Measurements from ENCODE around the gene SEMA6A. TPM values are rescaled to one million over a fixed set of nuclear protein-coding genes. Genes with fewer than 3 reads are reported as not detected.

SEMA6A gene
- polyA plus RNA-seq, 3 donors, result 0.16 TPM; not detected in 2

DNA sequence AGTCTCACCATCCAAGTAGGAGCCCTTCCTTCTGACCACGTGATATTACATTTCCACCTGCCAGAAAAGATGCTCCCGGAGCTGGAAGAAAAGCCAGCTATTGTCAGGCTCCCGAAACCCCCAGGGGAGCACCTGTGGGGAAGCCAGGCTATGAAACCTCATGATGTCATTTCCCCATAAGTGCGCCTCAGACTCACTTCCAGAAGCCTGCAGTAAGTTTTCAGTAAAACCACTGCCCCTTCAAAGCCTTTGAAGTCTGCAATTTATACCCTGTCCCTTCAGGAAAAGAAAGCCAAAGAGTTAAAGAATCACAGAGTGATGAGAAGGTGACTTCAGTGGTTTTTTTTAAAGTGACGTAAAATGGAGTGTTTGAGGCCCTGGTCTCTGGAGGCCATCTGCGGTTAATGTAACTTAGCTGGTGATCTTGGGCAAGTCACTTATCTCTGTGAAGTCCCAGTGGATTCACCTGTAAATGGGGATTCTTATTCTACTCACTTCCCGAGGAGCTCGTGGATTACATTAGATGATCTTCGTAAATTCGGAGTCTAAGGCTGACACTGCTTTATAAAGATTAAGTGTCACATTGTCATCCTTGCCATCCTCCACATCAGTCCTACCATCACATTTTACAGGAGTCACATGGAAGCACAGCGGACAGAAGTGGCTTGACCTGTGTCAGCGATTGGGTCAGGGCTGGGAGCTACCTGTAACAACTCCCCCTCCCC, 2.6 kb upstream of the SEMA6A start:
- H3K27ac Mint-ChIP-seq, result no peak overlapping the region
- peaks cover 68 to 82% (median 79%) of the 10 kb centered on the region in 3 donors for H3K27me3 Mint-ChIP-seq (ENCODE audit: low read depth in 3 of 3)

DNA sequence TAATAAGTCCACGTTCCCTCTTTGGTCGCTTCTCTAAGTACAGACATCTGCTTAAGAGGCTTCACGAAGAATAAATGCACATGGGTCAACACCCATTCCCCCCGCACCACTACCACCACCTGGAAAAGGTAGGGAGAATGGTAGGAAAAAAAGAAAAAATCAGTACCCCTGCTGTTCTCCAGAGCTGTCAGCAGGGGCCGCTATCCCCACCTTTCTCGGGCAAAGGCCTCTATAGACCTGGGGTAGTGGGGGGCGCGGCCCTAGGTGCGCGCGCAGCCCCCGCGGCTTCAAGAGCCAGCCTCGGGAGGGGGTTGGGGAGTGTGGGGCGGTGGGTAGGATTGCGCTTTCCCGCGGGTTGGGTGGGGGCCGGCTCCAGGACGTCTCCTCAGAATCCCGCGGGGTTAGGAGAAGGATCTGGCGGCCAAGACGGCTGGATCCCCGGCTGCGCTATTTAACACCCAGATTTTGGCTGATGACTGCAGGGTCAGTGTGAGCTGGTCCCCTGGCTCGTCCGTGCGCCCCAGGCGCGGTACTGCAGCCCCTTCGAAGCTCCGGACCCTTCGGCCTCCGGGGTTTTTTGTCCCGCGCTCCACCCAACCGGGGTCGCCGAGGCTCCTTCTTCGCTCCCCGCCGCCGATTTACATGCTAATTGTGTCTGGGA, 1.6 kb upstream of the SEMA6A start:
- peak overlapping the region; percentile 77 for H3K4me2 ChIP-seq (replicated peaks; ENCODE audit: extremely low read depth, low read length, poor library complexity, severe bottlenecking)
- Mint-ChIP-seq H3K27ac (no peak overlapping the region), H3K4me1 (peaks cover 31% of the 10 kb centered on the region), H3K36me3 (peaks cover 0 to 9% of the 10 kb centered on the region in 2 donors), H3K9me3 (peaks cover 0 to 24% (median 8%) of the 10 kb centered on the region in 7 donors), H3K27me3 (ENCODE audit: low read depth in 3 of 3) (peaks cover 78 to 92% (median 87%) of the 10 kb centered on the region in 3 donors), H3K4me3 (peak overlapping the region in 1 of 2 donors; percentile 99)
- TF ChIP-seq, protein P1, sequence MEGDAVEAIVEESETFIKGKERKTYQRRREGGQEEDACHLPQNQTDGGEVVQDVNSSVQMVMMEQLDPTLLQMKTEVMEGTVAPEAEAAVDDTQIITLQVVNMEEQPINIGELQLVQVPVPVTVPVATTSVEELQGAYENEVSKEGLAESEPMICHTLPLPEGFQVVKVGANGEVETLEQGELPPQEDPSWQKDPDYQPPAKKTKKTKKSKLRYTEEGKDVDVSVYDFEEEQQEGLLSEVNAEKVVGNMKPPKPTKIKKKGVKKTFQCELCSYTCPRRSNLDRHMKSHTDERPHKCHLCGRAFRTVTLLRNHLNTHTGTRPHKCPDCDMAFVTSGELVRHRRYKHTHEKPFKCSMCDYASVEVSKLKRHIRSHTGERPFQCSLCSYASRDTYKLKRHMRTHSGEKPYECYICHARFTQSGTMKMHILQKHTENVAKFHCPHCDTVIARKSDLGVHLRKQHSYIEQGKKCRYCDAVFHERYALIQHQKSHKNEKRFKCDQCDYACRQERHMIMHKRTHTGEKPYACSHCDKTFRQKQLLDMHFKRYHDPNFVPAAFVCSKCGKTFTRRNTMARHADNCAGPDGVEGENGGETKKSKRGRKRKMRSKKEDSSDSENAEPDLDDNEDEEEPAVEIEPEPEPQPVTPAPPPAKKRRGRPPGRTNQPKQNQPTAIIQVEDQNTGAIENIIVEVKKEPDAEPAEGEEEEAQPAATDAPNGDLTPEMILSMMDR (IDR thresholded peaks at IDR 0.05), result peak; percentile 65
- 5% methylated on average over 35 of the region's 44 CpGs for WGBS (ENCODE audit: insufficient coverage)
- H3K36me3 ChIP-seq (replicated peaks in 1 of 2; ENCODE audit: control insufficient read depth in 1 of 2, insufficient read depth in 2 of 2, low read length in 2 of 2), result no peaks in the 10 kb centered on the region
- H3K27me3 ChIP-seq (ENCODE audit: control insufficient read depth in 2 of 2, insufficient read depth in 2 of 2, low read length in 2 of 2), result peaks cover 54 to 78% of the 10 kb centered on the region in 2 donors
- peak in 2 of 3 donors; percentile 2 to 15 for DNase-seq
- H3K27ac ChIP-seq (ENCODE audit: low read depth in 1 of 2, low read length in 2 of 2), result no peak overlapping the region
- no peaks in the 10 kb centered on the region for H3K79me2 ChIP-seq (ENCODE audit: insufficient read depth, low read length)
- no peaks in the 10 kb centered on the region for H4K20me1 ChIP-seq (ENCODE audit: insufficient read depth, low read length)
- no peak overlapping the region for H2AFZ ChIP-seq (ENCODE audit: insufficient read depth, low read depth, low read length, poor library complexity, severe bottlenecking)
- H3K4me3 ChIP-seq (replicated peaks in 1 of 3; ENCODE audit: low read depth in 2 of 3, low read length in 3 of 3), result peak overlapping the region in 1 of 3 experiments; percentile 64
- intact Hi-C loops (cut with micrococcal nuclease), result no loop called here
- peaks cover 0 to 30% of the 10 kb centered on the region in 2 donors for H3K9me3 ChIP-seq (replicated peaks in 1 of 2; ENCODE audit: control insufficient read depth in 1 of 2, insufficient read depth in 1 of 2, low read length in 2 of 2)
- peaks cover 27 to 41% of the 10 kb centered on the region in 2 donors for H3K4me1 ChIP-seq (ENCODE audit: control insufficient read depth in 1 of 2, insufficient read depth in 2 of 2, low read length in 2 of 2)
- no peak overlapping the region for H3K9ac ChIP-seq (ENCODE audit: insufficient read depth, low read length, poor library complexity, severe bottlenecking)

More for the DNA sequence above, 2.6 kb upstream of the SEMA6A start:
- Mint-ChIP-seq H3K4me1 (peaks cover 31% of the 10 kb centered on the region), H3K36me3 (peaks cover 0 to 9% of the 10 kb centered on the region in 2 donors), H3K9me3 (peaks cover 0 to 20% (median 8%) of the 10 kb centered on the region in 7 donors), H3K4me3 (peak overlapping the region in 1 of 2 donors; percentile 73)
- intact Hi-C loops (cut with micrococcal nuclease), result no loop called here
- Histone ChIP-seq H4K20me1 (ENCODE audit: insufficient read depth, low read length) (no peaks in the 10 kb centered on the region), H3K27ac (ENCODE audit: low read depth in 1 of 2, low read length in 2 of 2) (no peak overlapping the region), H3K4me2 (replicated peaks; ENCODE audit: extremely low read depth, low read length, poor library complexity, severe bottlenecking) (no peak overlapping the region), H3K36me3 (replicated peaks in 1 of 2; ENCODE audit: control insufficient read depth in 1 of 2, insufficient read depth in 2 of 2, low read length in 2 of 2) (no peaks in the 10 kb centered on the region), H3K27me3 (ENCODE audit: control insufficient read depth in 2 of 2, insufficient read depth in 2 of 2, low read length in 2 of 2) (peaks cover 45 to 72% of the 10 kb centered on the region in 2 donors), H3K79me2 (ENCODE audit: insufficient read depth, low read length) (no peaks in the 10 kb centered on the region), H3K4me3 (replicated peaks in 1 of 3; ENCODE audit: low read depth in 2 of 3, low read length in 3 of 3) (no peak overlapping the region), H3K9ac (ENCODE audit: insufficient read depth, low read length, poor library complexity, severe bottlenecking) (no peak overlapping the region), H3K4me1 (ENCODE audit: control insufficient read depth in 1 of 2, insufficient read depth in 2 of 2, low read length in 2 of 2) (peaks cover 27 to 41% of the 10 kb centered on the region in 2 donors), H3K9me3 (replicated peaks in 1 of 2; ENCODE audit: control insufficient read depth in 1 of 2, insufficient read depth in 1 of 2, low read length in 2 of 2) (peaks cover 0 to 29% of the 10 kb centered on the region in 2 donors), H2AFZ (ENCODE audit: insufficient read depth, low read depth, low read length, poor library complexity, severe bottlenecking) (no peak overlapping the region)
- WGBS (ENCODE audit: insufficient coverage), result 80% methylated on average over 9 of the region's 12 CpGs
- TF ChIP-seq, protein P1 (IDR thresholded peaks at IDR 0.05), result no peak
- DNase-seq, result no peak

Measured in CD14-positive monocyte (primary cell).